ENCODE measurements around the gene FASTK. TPM values are rescaled to one million over a fixed set of nuclear protein-coding genes. Genes with fewer than 3 reads are reported as not detected.

The FASTK gene
- total RNA-seq, 2 donors from 2014 or later = 64.0 to 71.0 TPM

DNA sequence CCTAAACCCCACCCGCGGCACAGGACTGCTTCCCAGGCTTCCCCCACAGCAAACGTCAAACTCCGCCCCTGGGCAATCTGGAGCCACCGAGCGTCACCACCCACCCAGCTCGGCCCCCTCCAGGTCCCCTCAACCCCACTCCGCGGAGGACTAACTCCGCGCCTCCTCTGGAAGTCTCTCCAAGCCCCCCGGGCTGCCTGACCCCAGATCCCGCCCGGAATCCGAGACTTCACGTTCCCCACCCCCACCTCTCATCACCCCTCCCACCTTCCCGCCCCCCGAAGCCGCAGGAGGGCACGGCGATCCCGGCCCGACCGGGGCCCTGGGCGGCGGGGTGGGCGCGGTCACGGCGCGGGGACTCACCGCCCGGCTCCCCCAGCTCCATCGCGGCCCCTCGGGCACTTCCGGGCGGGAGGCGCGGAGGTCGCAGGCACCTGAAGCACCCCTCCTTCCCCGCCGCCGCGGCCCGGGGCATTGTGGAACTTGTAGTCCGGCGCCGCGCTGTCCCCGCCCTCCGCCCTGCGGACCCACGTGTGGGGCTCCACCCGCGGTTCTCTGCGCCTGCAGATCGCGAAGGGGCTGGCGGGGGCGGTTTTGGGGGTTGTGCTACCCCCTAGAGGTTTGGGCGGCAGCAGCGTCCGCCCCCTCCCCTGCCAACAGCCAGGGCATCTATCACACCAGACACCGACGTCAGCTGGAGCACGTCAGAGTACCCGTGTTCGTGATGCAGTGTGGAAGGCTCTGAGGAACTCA is 2.6 kb upstream of the FASTK start, which contains the start of gene TMUB1:
Gene TMUB1 (minus strand): TSS at position 423 of the 753 bp plus-strand sequence. CDS start 930 bp downstream, outside the sequence.
- WGBS, 2 experiments (ENCODE audit: insufficient coverage in 1 of 2, insufficient read length in 1 of 2) = 1% methylated on average over 24 to 69 of the region's 69 CpGs
- Mint-ChIP-seq H3K27ac (peak within 1 kb of the TSS; percentile 64), H3K27me3 (ENCODE audit: insufficient read depth) (peaks cover 1% of the 10 kb centered on the region), H3K4me1 (peaks cover 32% of the 10 kb centered on the region), H3K4me3 (peak within 1 kb of the TSS; percentile 76), H3K9me3 (no peaks in the 10 kb centered on the region), H3K36me3 (ENCODE audit: low read depth) (peaks cover 6% of the 10 kb centered on the region)
- Histone ChIP-seq H3K36me3 (ENCODE audit: control insufficient read depth, insufficient read depth, low read length) (no peaks in the 10 kb centered on the region), H3K27ac (ENCODE audit: low read depth, low read length) (no peak within 1 kb of the TSS), H3K9me3 (ENCODE audit: control insufficient read depth, low read length) (no peaks in the 10 kb centered on the region), H3K9ac (ENCODE audit: extremely low read depth, low read length, poor library complexity, severe bottlenecking) (peak within 1 kb of the TSS; percentile 59), H3K27me3 (ENCODE audit: control insufficient read depth, insufficient read depth, low read length, poor library complexity, severe bottlenecking) (peaks cover 6% of the 10 kb centered on the region), H3K4me1 (ENCODE audit: control insufficient read depth, insufficient read depth, low read length) (peaks cover 21% of the 10 kb centered on the region), H3K4me3 (ENCODE audit: low read length) (peak within 1 kb of the TSS; percentile 87)
- DNase-seq = peak; percentile 86
- TF ChIP-seq CTCF (conservative IDR thresholded peaks at IDR 0.05) = no peak

GRCh38 chr7:151082141-151083070 is 1.8 kb upstream of the FASTK start:
- peaks cover 1% of the 10 kb centered on the region for H3K27me3 Mint-ChIP-seq (ENCODE audit: insufficient read depth)
- no peaks in the 10 kb centered on the region for H3K9me3 Mint-ChIP-seq
- H3K36me3 ChIP-seq (ENCODE audit: control insufficient read depth, insufficient read depth, low read length) = no peaks in the 10 kb centered on the region
- DNase-seq = no peak
- no peak overlapping the region for H3K27ac ChIP-seq (ENCODE audit: low read depth, low read length)
- H3K27ac Mint-ChIP-seq = peak overlapping the region; percentile 64
- peak overlapping the region; percentile 76 for H3K4me3 Mint-ChIP-seq
- peaks cover 31% of the 10 kb centered on the region for H3K4me1 Mint-ChIP-seq
- peaks cover 6% of the 10 kb centered on the region for H3K36me3 Mint-ChIP-seq (ENCODE audit: low read depth)
- WGBS, 2 experiments (ENCODE audit: insufficient coverage in 1 of 2, insufficient read length in 1 of 2) = 71 to 80% methylated on average over 25 to 42 of the region's 42 CpGs
- H3K27me3 ChIP-seq (ENCODE audit: control insufficient read depth, insufficient read depth, low read length, poor library complexity, severe bottlenecking) = peaks cover 6% of the 10 kb centered on the region
- H3K9ac ChIP-seq (ENCODE audit: extremely low read depth, low read length, poor library complexity, severe bottlenecking) = peak overlapping the region; percentile 59
- TF ChIP-seq CTCF (conservative IDR thresholded peaks at IDR 0.05) = no peak
- peak overlapping the region; percentile 93 for H3K4me3 ChIP-seq (ENCODE audit: low read length)
- peaks cover 20% of the 10 kb centered on the region for H3K4me1 ChIP-seq (ENCODE audit: control insufficient read depth, insufficient read depth, low read length)
- no peaks in the 10 kb centered on the region for H3K9me3 ChIP-seq (ENCODE audit: control insufficient read depth, low read length)
